ENCODE measurements around the gene RIOX2.
"Not testable (repeated sequence)": the region's sequence is repeated elsewhere in the genome, so short reads cannot be mapped to it uniquely, and the experiment has no call there.

RIOX2 gene

GRCh38 chr3:97971679-97972567 is at the start of gene RIOX2:
TSS of gene RIOX2 (minus strand) at chr3:97972431. CDS start at chr3:97967593, 4,838 bp downstream.
- DNase-seq (ENCODE audit: low spot score): peak; percentile 52

DNA sequence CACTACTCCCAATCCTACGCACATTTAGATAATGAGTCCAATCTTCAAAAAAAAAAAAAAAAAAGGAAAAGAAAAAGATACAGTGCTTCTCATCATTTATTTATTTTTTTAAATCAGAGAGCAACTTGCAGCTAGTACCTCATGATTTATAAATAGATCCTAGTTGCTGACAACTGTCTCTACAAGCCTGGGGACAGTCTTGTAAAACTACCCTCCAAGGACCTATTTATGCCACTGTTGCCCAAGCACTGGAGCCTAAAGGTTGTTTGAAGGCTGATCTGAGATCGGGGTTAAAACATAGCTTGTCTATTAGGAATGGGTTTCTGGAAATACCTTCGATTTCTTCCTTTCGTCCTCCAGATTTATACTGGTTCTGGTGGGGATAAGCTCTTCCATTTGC is 48.2 kb upstream of the RIOX2 start:
- DNase-seq (ENCODE audit: low spot score): no peak

- no peak for DNase-seq (ENCODE audit: low spot score)
These were observed 46.1 kb upstream of the RIOX2 start for GRCh38 chr3:98018301-98018700.

DNA sequence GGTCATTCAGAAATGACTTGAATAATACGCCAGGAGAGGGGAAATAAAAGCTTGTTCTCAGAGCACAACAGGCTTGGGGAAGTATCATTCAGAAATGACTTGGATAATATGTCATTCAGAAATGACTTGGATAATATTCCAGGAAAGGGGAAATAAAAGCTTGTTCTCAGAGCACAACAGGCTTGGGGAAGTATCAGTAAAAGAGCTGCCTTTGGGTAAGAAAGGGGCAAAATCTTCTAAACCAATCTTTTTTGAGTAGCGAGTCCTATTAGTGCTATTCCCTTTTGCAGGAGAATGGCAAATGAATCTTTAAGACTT is 42.0 kb upstream of the RIOX2 start:
- DNase-seq (ENCODE audit: low spot score): no peak

DNA sequence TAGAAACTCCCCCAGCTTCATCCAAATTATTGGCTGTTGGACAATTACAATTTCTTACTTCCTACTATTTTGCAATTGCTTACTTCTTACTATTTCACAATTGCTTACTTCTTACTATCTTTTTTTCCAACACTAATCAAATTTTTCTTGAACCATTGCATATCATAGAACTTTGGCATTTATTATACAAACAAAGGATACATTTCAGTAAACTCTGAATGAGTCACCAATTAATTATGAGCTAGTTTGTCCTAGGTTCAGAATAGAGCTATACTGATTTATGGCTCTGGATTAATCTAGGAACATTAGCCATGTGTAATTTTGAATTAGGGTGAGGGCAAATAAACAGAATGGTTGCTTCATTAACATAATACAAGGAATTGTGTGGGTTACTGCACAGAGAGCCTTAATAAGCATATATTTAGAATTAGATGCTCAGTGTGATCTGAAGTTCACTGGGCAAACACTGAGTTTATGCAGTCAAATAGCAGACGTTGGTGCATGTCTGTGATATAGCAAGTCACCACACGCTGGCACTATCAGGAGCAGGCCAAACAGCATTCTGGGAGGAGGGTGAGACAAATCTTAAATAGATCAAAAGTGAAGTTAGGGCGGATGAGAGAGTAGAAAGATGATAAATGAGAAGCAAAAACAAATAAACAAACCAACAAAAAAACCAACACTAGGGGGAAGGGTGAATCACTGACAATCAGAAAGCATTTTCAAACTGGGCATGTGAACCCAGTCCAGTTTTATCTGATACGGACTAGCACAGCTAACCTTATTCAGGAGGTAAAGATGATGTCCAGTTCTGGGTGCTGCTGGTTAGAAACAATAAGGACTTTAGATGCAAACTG is 41.4 kb upstream of the RIOX2 start:
- no peak for DNase-seq (ENCODE audit: low spot score)

DNA sequence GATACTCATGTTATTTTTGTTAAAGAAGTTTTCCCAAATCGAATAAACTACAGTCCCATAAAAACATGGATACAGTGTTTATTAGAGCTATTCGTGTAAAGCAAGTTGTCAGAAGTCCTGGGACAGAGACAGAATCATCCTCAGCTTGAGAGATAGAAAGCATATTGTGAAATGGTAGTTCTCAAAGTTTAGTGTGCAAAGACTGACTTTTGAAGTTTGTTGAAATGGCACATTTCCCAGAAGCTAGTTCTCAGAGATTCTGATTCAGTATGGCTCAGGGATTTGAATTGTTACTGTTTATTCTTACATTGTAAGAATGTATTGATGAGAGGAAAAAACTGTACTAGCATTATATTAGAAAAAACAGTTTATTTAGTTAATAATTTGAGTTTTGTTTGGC is 40.7 kb upstream of the RIOX2 start:
- DNase-seq (ENCODE audit: low spot score): no peak

GRCh38 chr3:98010883-98011449 is 38.7 kb upstream of the RIOX2 start:
- DNase-seq (ENCODE audit: low spot score): not testable (repeated sequence)

DNA sequence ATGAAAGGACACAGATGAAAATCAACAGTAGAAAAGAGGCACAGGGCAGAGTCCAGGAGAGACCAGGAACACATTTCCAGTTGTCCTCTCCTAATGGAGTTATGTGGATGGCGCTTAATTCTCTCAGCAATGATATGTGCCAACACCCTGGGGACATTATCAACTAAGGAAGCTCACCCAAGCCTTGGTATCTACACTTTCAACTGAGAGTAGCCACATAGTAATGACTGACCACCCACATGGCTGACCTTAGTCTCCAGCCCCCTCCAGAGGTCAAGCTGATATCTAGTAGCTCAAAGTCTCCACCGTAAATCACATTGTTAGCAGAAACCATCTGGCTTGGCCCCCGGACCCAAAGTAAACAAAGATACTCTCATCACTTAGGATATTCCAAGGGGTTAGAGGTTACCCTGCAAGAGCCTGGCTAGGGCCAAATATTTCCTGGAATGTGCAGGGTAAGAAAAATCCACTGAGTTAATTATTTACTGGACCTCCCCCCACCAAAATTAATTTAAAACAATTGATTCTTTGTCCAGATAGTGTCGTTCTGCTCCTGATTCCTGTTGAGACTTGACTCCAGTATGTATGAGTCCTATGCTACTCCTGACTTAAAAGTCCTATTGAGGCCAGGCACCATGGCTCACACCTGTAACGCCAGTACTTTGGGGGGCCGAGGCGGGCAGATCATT is 38.1 kb upstream of the RIOX2 start:
- DNase-seq (ENCODE audit: low spot score): no peak

DNA sequence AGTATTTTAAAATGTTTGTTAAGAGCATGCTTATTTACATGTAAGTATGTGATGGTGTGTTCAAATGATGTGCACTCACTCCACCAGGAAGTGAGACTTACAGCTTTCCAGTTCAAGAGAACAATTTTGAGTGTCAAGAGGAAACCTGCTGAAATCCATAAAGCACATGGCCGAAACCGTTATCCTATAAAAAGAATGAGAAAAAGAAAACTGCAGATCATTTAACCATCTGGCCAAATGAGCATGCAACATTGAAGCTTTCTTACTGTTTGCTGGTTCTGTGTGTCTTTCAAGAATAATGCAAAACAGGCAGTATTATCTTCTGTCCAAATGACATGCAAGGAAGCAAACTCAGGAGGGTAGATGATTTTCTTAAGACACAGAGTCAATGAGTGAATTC is 36.6 kb upstream of the RIOX2 start:
- DNase-seq (ENCODE audit: low spot score): no peak

DNA sequence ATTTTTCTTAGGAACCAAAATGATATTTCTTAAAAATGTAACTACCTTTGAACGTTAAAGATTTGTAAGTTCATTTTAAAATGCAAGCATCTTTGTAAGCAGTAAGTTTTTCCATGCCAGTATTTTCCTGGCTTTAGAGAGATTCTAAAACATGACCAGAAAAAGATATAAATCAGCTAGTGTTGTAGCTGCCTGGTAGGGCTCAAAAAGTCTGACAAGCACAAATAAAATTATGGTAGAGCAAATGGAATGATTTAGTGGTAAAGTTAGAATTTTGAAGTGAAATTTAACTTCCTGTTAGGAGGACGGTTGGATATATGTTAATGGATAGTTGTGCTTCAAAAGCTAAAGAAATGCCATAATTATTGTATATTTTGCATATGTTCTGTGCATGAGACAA is 33.2 kb upstream of the RIOX2 start:
- DNase-seq (ENCODE audit: low spot score): no peak

DNA sequence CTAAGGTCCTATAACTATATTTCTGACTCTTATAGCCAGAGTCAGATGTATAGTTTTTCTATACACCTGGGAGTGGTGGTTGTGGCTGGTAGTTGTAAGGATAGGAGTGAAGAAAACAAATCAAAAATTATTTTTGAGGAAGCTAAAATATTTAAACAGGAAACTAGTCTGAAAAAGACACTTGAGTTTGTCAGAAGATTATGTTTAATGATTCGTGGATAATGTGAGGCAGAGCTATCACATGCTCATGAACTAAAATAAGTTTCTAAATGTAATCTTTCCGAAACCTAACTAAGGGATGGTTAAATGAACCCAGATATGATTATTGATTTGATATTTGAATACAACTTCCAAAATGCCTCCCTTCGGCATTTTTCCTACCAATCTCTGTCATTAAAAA is 32.5 kb upstream of the RIOX2 start:
- no peak for DNase-seq (ENCODE audit: low spot score)

- DNase-seq (ENCODE audit: low spot score): no peak
These were observed 31.2 kb upstream of the RIOX2 start for GRCh38 chr3:98003306-98003969.

GRCh38 chr3:98002717-98003116 is 30.5 kb upstream of the RIOX2 start:
- no peak for DNase-seq (ENCODE audit: low spot score)

DNA sequence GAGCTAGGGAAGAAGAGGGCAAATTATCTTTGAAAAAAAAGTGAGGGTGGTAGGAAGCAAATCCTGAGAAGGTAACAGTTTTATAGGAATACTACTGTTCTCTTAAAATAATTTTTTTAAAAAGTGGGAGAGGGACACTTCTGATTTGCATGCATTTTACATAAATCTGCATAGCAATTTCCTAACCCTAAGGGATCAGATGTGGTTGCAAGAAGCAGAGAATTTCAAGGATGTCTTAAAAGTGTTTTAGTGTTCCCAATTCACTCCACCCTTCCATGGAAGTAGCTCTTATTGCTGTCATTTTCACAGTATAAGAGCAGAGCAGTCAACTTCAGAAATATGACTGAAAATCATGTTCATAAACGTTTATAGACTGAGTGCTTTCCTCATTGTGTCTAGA is 27.8 kb upstream of the RIOX2 start:
- no peak for DNase-seq (ENCODE audit: low spot score)

DNA sequence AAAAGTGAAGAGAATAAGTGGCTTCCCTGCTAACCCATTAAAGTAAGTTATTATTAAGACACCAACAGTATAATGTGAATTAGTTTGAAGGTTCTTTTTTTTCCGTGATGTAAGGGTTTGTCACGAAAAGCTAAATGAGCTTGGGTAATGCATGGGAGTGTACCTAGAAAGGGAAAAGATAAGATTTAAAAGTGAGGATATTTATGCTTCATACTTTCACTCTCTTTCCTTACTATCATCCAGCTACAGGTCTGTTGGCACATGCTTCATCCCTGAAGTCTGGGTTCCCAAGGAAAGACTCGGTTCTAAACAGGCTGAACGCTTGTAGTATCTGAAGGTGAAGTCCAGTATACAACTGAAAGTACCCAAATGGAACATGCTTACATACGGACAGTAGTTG is 26.9 kb upstream of the RIOX2 start:
- no peak for DNase-seq (ENCODE audit: low spot score)

DNA sequence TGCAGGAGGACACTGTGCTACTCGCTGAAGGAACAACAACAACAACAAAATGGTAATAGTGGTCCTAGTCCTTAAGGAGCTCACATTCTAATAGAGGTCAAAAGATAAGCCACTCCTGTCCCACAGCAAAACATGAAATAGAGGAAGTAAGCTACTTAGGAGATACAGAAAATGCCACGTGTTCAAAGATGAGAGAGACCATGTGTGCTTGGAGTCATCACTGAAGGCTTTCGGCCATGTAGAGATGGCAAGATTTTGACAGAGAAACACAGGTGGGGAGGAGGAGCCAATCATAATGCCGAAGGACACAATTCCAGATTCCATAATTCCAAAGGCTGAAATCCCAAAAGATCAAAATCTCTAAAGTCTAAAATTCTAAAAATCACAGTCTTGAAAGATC is 24.8 kb upstream of the RIOX2 start:
- no peak for DNase-seq (ENCODE audit: low spot score)

DNA sequence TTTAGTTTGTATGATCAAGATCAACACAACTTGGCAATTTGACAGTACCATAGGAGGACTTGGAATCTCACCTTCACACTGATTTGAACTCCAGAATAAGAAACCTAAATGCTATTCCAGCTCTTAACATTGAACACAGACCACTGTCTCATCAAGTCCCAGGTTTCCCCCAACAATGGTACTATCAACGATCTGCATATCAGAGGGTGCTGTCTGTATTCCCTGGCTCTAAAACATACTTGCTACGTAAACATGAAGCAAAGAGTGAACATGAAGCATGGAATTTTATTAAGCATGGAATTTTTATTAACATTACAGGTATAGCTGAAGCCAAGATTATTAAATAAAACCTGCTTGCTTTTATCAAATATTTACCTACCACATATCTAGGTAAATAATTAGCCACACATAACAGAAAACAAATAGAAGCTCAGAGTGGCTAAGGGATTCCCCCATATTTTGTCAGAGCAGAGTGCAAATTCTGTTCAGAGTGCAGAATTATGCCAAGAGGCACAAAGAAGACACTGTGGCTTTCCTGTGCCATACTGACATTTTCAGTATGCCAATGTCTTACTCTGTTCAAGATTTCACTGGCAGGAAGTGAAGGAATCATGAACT is 22.2 kb upstream of the RIOX2 start:
- no peak for DNase-seq (ENCODE audit: low spot score)

GRCh38 chr3:97993526-97993925 is 21.3 kb upstream of the RIOX2 start:
- DNase-seq (ENCODE audit: low spot score): no peak

- no peak for DNase-seq (ENCODE audit: low spot score)
These were observed 20.4 kb upstream of the RIOX2 start for GRCh38 chr3:97992547-97993173.

GRCh38 chr3:97991293-97991682 is 19.1 kb upstream of the RIOX2 start:
- DNase-seq (ENCODE audit: low spot score): no peak

All from kidney capillary endothelial cell (primary cell).